GM15510 (cell line): ENCODE data around the gene PLAC9.

ENCODE experiments used
- POLR2A ChIP-seq: IDR thresholded peaks from 3 replicates; pipeline ENCODE4 v1.6.1; 2011; ENCODE audit warnings: borderline replicate concordance; ENCODE audit not compliant: insufficient read length; ENCODE audit errors: extremely low read depth

The PLAC9 gene

GRCh38 chr10:80185578-80186299 is 53.2 kb downstream of the PLAC9 start:
- no peak for TF ChIP-seq POLR2A

GRCh38 chr10:80186364-80187012 is 54.0 kb downstream of the PLAC9 start:
- no peak for TF ChIP-seq POLR2A

- no peak for TF ChIP-seq POLR2A
These were observed 54.5 kb downstream of the PLAC9 start for GRCh38 chr10:80187060-80187459.

GRCh38 chr10:80187465-80188409 is 55.2 kb downstream of the PLAC9 start:
- TF ChIP-seq POLR2A: peak; percentile 15

GRCh38 chr10:80188713-80189112 is 56.2 kb downstream of the PLAC9 start:
- no peak for TF ChIP-seq POLR2A

- no peak for TF ChIP-seq POLR2A
These were observed 59.2 kb downstream of the PLAC9 start for GRCh38 chr10:80191589-80192270.

- no peak for TF ChIP-seq POLR2A
These were observed 60.0 kb downstream of the PLAC9 start for GRCh38 chr10:80192553-80192952.

GRCh38 chr10:80194373-80195045 is 62.0 kb downstream of the PLAC9 start:
- TF ChIP-seq POLR2A: no peak
